Measurements from ENCODE around the gene ONECUT1.

The ONECUT1 gene

GRCh38 chr15:52785672-52786406 is 4.3 kb downstream of the ONECUT1 start:
- Histone ChIP-seq H3K4me1 (ENCODE audit: insufficient read depth, low read length, poor library complexity, severe bottlenecking) (no peaks in the 10 kb centered on the region), H2AFZ (ENCODE audit: low read length) (no peak overlapping the region), H3K4me2 (ENCODE audit: low read depth, low read length, poor library complexity, severe bottlenecking) (no peak overlapping the region), H3K9me3 (ENCODE audit: insufficient read depth, low read depth, low read length) (no peaks in the 10 kb centered on the region), H3K9ac (ENCODE audit: low read depth, low read length, poor library complexity, severe bottlenecking) (no peak overlapping the region), H3K36me3 (ENCODE audit: insufficient read depth, low read length) (no peaks in the 10 kb centered on the region), H3K79me2 (ENCODE audit: insufficient read depth, low read length) (no peaks in the 10 kb centered on the region), H3F3A (ENCODE audit: low read depth) (no peaks in the 10 kb centered on the region), H3K4me3 (ENCODE audit: low read length, poor library complexity, severe bottlenecking) (no peak overlapping the region), H3K9me2 (replicated peaks; ENCODE audit: low read depth, low read length) (no peaks in the 10 kb centered on the region), H3K27me3 (ENCODE audit: insufficient read depth, low read length, poor library complexity, severe bottlenecking) (no peaks in the 10 kb centered on the region), H4K20me1 (ENCODE audit: insufficient read depth, low read length, poor library complexity, severe bottlenecking) (no peaks in the 10 kb centered on the region)
- TF ChIP-seq CTCF (conservative IDR thresholded peaks at IDR 0.05; ENCODE audit: low read length) (no peak), EZH2phosphoT487 (IDR thresholded peaks at IDR 0.05; ENCODE audit: borderline replicate concordance) (no peak)

GRCh38 chr15:52784799-52785671 is 5.1 kb downstream of the ONECUT1 start:
- Histone ChIP-seq H3K4me3 (ENCODE audit: low read length, poor library complexity, severe bottlenecking) (no peak overlapping the region), H3K9me3 (ENCODE audit: insufficient read depth, low read depth, low read length) (no peaks in the 10 kb centered on the region), H3F3A (ENCODE audit: low read depth) (no peaks in the 10 kb centered on the region), H2AFZ (ENCODE audit: low read length) (no peak overlapping the region), H3K4me2 (ENCODE audit: low read depth, low read length, poor library complexity, severe bottlenecking) (no peak overlapping the region), H3K27me3 (ENCODE audit: insufficient read depth, low read length, poor library complexity, severe bottlenecking) (no peaks in the 10 kb centered on the region), H3K9ac (ENCODE audit: low read depth, low read length, poor library complexity, severe bottlenecking) (no peak overlapping the region), H3K36me3 (ENCODE audit: insufficient read depth, low read length) (no peaks in the 10 kb centered on the region), H3K9me2 (replicated peaks; ENCODE audit: low read depth, low read length) (no peaks in the 10 kb centered on the region), H3K79me2 (ENCODE audit: insufficient read depth, low read length) (no peaks in the 10 kb centered on the region), H4K20me1 (ENCODE audit: insufficient read depth, low read length, poor library complexity, severe bottlenecking) (no peaks in the 10 kb centered on the region), H3K4me1 (ENCODE audit: insufficient read depth, low read length, poor library complexity, severe bottlenecking) (peaks cover 7% of the 10 kb centered on the region)
- TF ChIP-seq CTCF (conservative IDR thresholded peaks at IDR 0.05; ENCODE audit: low read length) (no peak), EZH2phosphoT487 (IDR thresholded peaks at IDR 0.05; ENCODE audit: borderline replicate concordance) (no peak)

- Histone ChIP-seq H4K20me1 (ENCODE audit: insufficient read depth, low read length, poor library complexity, severe bottlenecking) (no peaks in the 10 kb centered on the region), H3K27me3 (ENCODE audit: insufficient read depth, low read length, poor library complexity, severe bottlenecking) (no peaks in the 10 kb centered on the region), H3K4me3 (ENCODE audit: low read length, poor library complexity, severe bottlenecking) (no peak overlapping the region), H2AFZ (ENCODE audit: low read length) (no peak overlapping the region), H3K9me3 (ENCODE audit: insufficient read depth, low read depth, low read length) (no peaks in the 10 kb centered on the region), H3F3A (ENCODE audit: low read depth) (no peaks in the 10 kb centered on the region), H3K79me2 (ENCODE audit: insufficient read depth, low read length) (no peaks in the 10 kb centered on the region), H3K9me2 (replicated peaks; ENCODE audit: low read depth, low read length) (no peaks in the 10 kb centered on the region), H3K36me3 (ENCODE audit: insufficient read depth, low read length) (no peaks in the 10 kb centered on the region), H3K4me1 (ENCODE audit: insufficient read depth, low read length, poor library complexity, severe bottlenecking) (peaks cover 7% of the 10 kb centered on the region), H3K4me2 (ENCODE audit: low read depth, low read length, poor library complexity, severe bottlenecking) (no peak overlapping the region), H3K9ac (ENCODE audit: low read depth, low read length, poor library complexity, severe bottlenecking) (no peak overlapping the region)
- no peak for TF ChIP-seq CTCF (conservative IDR thresholded peaks at IDR 0.05; ENCODE audit: low read length)
- no peak for TF ChIP-seq EZH2phosphoT487 (IDR thresholded peaks at IDR 0.05; ENCODE audit: borderline replicate concordance)
Observed at GRCh38 chr15:52783929-52784798, 6.0 kb downstream of the ONECUT1 start.

Measured in Loucy (cell line).